SKM-1 (cell line): ENCODE measurements around the gene FAM168A.

ENCODE experiments used
- DNase-seq: peaks from one replicate; lab custom pipeline; 2025; ENCODE audit not compliant: unreplicated experiment; lab: John Stamatoyannopoulos, UW

FAM168A gene

DNA sequence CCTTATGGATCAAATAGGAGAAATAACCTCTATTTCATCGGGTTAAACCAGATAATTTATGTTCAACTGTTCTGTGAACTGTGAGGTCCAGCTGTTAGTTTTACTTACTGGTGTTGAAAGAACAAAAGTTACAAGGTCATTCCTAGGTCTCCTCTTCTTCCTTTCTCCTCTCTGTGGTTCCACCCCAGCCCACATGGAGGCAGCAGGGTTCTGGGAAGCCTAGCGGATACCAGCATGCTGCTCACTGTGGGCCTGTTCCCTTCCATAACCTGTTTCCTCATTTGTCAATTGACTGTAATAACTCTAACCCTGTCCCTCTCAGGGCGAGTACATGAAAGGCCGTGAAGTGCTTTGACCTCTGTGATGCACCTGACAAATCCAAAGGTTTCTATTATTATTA lies 193.9 kb downstream of the FAM168A start:
- DNase-seq, result peak; percentile 76

DNA sequence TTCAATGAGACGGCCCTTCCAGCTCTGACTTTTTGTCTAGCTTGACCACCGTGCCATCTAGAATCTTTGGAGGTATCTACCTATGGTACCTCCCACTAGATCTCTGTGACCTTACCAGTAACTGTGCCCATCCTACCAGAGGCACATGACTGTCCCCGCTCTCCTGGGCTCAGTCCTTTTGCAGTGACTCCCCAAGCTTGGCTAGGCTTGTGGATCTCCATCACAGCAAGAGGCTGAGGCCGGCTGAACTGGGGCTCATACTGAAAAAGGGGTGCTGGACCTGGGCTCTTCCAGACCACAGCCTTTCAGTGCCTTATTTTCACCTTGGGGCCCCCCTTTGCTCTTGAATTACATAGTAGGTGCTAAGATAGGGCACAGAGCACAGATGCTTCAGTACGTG lies 194.4 kb downstream of the FAM168A start:
- no peak for DNase-seq

DNA sequence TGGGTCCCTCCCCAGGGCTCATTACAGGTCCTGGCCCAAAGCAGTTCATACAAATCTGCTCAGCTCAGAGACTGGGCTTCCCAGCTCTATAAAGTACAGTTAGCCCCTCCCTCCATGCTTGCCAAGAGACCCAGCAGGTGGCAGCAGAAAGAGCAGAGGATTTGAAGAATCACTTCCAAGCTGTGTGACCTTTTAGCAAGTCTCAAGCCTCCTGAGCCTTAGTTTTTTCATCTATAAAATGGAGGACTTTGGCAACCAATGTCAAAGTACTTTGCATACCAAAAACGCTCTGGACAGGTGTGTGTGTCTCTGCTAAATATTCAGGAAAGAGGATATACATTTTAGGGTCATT lies 195.1 kb downstream of the FAM168A start:
- DNase-seq, result no peak

DNA sequence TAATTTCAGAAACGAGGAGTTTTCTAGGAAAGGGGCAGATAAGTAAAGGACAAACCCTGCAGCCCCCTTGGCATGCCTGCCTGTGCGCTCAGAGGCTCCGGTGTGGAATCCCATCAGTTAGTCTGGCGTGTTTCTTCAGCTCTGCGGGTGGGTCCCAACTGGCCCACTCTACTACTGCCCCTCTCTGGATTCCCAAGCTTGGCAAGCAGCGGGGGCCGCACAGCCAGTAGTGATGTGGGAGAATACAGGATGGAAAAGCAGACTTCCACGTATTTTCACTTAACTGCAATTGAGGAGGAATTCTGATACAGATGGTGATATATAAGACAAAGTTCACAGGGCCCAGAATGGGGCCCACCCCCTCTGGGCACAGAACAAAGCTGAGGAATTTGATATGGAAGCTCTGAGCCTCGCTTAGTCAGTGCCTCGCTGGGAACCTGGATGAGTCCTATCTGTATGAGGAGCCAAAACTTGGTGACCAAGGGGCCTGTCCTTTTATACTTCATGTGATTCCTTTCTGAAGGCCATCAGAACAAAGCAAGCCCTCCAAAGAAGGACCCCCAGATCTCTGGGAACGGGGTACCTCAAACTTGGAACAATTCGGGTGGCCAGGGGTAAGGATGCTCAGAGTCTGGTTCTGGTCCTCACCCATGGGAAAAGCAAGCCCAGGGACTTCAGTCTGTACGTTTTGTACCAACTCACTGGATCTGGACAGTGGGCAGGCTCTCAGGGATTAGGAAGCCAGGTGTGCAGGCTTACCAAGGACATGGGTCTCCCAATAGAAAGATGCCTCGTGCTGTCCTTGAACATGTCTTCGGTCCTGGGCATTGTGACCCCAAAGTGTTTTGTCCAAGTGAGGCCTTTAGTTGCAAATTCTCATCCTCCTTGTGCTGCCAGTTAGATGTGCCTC lies 195.7 kb downstream of the FAM168A start:
- no peak for DNase-seq

DNA sequence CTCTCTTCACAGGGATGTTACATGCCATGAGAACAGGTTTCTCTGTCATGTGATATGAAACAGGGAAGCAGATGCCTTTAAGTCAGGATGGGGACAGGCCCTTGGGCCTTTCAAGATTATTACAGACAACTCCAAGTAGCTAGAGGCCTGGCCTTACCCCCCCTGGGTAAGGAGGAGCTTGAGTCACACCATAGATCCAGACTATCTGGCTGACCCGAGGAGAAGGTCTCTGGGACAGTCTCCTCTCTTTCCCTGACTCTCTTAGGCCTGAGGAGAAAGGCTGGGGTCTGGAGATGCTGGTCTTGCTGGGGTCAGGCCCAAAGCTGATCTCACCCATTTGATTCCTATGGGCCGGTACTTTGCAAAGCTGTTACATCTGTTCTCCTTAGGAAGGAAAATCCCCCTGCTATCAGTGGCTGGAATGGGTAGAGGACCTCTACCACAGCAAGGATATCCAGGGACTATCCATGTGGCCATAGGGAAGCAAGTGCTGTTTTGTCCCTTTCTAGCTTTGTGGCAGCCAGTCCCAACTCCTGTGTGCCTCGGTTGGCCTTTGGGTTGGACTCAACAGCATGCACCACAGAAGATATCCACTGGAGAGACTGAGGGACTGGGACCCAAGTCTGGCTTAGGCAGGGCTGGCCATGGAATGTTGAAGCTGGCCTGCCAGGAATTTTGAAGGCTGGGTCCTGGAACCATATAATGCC lies 196.5 kb downstream of the FAM168A start:
- DNase-seq, result no peak

DNA sequence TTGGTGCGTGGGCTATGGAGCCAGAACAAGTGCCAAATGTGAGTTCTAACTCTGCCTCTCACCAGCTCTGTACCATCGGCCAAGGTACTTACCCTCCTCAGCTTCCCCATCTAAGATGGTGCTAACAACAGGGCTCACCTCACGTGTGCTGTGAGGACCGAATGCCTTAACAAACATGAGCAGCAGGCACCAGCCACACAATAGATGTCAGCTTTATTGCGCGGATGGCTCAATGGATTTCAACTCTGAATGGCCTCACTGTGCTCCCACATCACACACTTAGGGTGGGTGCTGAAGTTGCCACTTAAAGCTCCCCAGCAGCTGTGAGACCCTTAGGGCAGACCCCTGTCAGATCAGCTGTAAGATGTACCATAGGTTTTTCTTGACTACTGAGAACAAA lies 197.6 kb downstream of the FAM168A start:
- DNase-seq, result no peak

DNA sequence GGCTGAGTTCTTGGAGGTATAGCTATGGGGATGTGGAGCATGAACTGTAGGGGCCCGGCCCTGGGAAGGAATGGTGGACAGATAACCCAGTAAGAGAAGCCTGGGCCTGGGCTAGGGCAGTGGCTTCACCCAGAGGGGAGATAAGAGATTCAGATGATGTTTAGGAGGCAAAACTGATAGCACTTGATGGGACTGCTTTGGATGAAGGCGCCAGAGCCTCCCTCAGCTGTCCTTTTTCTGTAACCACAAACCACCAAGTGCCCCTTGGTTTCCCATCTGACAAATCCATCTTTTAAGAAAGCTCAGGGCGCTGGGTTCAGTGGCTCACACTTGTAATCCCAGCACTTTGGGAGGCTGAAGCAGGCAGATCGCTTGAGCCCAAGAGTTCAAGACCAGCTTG lies 198.3 kb downstream of the FAM168A start:
- no peak for DNase-seq

DNA sequence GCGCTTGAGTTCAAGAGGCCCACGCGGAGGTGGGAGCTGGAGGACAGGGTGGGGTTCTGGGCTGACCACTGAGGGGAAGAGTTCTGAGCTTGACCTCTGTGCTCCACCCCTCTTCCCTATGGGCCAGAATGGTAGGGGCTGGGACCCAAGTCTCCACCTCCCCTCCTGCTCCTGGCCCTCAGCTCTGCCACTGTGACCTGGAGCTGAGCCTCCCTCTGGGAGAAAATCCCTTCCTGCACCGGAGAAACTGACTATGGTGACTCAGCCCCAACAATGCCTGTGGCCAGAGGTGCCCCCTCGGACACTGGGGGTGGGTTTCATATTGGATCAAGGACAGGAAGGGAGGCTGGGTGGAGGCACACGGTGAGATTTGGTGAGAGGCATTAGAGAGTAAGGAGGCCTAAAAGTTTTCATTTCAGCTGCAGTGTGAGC lies 198.7 kb downstream of the FAM168A start:
- no peak for DNase-seq

DNA sequence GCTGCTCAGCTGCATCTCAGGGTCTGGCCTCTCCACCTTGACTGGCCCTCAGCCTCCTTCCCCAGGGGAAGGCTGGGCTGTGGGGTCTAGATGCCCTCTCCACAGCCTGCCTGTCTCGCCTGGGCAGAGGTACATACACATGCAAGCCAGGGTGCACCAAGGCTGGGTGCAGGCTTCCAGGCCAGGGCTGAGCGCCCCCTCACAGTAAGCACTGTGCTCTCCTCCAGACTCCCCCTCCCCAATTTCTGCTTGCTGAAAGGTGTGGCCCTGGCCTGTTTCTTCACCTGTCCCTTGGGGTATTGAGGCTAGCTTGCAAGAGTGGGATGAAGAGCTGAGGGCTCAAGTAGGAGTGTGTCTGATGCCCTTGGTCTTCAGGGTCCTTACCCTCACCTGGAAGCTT lies 199.2 kb downstream of the FAM168A start:
- no peak for DNase-seq

DNA sequence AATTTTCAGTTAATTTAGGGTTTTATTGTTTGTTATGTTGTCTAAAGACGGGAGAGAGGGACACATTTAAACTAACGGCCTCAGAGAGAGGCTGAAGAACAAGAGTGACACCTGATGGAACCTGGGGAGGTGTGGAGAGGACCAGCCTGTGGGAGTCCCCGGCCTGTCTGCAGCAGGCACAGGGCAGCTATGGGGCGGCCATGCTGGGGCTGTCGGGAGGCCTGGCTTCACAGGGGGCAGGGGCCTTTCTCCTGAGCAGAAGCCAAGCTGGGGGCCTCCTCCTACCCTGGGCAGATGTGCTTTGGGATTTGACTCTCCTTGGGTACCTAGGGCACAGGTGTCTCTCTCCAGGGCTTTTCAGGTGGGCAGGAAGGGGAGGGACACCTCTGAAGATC lies 199.8 kb downstream of the FAM168A start:
- DNase-seq, result no peak

DNA sequence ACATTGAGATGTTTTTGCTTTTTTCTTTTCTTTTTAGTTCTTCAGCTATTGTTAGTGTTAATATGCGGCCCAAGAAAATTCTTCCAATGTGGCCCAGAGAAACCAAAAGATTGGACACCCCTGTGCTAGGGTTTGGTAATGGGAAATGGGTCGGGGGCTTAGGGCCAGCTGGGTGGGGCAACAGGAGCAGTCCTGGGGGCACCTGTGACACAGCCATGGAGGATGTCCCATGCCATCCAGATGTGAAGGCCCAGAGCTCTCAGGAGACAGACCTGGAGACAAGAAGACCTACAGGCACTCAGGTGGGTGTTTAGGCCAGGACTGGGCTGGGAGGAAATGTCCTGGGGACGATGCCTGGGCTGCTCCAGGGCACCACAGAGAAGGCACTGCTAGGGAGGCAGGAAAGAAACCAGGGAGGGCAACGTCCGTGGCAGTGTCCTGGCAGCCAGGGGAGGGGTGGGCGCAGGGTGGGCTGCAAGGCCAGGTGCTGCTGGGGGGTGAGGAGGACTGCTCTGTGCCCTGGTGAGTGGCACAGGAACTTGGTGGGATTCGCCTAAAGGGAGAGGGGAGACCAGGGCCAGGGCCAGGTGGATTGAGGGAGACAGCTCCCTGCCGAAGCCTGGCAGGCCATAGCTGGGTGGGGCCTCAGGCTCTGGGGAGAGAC lies 200.3 kb downstream of the FAM168A start:
- no peak for DNase-seq

DNA sequence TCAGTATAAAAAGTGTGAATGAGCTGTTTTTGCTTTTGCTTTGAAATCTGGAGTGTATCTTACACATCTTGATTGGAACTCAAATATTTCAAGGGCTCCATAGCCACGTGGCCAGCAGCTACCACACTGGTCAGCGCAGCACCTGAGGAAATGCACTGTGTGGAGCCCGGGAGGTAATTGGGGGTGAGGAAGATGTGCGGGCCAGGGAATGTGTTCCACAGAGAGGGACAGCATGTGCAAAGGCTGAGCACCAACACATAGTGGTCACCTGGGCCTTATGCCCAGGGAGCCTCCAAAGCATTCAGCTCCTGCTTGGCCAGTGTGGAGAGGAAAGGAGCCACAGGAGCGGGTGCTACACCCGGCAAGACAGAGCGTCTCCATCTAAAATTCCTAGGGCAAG lies 200.9 kb downstream of the FAM168A start:
- no peak for DNase-seq

DNA sequence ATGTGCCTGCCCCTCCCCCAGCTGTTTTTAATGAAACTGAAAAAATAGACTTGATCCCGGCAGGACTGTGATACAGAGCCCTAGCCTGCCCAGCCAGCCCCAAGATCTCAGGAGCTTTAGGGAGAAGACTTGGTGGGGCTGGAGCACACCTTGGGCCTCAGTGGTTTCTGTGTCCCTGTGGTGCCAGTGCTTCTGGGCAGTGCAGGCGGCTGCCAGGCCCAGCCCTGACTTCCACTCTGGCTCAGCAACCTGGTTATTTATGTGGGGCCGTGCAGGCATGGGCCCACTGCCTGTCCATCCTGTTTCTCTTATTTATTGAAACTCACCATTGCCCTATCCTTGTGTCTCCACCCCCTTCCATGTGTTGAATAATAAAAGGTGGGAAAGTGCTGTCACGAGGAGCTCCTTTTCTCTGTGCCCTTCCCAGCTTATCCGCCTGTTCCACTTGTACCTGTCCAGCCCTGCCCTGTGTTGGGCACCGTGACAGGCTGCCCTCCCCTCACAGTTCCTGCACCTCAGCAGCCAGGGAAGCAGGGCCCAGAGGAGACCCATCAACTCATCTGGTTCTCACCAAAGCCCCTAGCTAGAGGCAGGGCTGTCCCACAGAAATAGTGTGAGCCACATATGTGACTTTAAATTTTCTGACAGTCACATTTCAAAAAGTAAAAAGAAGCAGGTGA lies 201.5 kb downstream of the FAM168A start:
- DNase-seq, result no peak

DNA sequence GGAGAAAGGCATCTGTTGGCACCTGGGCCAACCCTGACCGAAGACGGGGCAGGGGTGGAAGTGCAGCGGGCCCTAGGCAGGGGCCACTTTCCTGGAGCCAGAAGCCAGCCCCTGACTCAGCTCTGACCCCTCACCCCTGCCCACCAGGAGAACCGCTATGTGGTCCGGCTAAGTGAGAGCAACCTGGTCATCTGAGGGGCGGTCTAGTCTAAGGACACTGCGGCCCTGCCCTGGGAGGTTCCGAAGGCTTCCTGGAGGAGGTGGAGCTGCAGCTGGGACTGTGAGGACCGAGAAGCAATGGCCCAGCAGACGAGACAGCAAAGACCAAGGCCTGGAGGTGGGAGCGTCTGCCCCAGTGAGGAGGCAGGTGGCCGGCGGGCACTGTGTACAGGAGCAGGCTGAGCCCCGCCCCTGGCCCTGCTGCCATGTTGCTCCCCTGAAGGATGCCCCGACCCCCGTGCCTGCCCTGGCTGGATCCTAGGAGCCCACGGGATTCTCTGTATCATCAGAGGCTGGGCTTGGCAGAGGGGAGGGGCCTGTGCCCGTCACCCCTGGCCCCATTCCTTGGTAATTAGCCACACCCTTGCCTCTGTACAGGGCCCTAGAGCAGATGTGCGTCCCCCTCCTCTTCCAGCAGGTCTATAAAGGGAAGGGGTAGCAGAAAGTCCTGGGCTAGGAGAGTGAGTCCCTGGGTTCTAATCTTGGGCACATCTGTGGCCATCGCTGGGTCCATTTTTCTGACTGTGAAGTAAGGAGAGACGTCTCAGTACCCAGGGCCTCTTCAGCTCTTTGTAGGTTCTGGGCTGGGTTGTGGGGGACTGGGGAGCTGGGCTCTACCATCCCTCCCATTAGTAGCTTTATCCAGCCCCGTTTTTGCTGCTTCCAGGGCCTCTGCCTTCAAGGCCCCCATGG lies 202.4 kb downstream of the FAM168A start:
- DNase-seq, result no peak

DNA sequence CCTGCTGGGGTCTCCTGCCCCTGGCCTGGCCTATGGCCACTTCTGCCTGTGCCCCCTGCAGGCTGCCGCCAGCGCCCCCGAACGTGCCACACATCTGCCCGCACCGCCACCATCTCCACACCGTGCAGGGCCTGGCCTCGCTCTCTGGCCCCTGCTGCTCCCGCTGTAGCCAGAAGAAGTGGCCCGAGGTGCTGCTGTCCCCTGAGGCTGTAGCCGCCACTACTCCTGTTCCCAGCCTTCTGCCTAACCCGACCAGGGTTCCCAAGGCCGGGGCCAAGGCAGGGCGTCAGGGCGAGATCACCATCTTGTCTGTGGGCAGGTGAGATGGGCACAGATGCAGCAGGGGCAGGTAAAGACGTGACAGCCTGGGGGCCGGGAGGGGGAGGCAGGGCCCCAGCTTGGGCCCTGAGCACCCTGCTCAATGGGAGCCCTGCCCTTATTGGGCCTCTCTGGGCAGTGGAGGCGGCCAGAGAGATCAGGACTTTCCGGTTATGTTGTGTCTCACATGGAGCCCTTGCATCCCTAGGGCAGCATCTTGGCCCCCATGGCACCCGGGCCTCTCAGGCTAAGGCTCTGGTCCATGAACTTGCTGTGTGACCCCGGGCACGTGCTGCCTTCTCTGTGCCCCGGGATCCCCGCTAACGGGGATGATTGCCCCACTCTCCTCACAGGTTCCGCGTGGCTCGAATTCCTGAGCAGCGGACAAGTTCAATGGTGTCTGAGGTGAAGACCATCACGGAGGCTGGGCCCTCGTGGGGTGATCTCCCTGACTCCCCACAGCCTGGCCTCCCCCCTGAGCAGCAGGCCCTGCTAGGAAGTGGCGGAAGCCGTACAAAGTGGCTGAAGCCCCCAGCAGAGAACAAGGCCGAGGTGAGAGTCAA lies 203.3 kb downstream of the FAM168A start:
- DNase-seq, result no peak

DNA sequence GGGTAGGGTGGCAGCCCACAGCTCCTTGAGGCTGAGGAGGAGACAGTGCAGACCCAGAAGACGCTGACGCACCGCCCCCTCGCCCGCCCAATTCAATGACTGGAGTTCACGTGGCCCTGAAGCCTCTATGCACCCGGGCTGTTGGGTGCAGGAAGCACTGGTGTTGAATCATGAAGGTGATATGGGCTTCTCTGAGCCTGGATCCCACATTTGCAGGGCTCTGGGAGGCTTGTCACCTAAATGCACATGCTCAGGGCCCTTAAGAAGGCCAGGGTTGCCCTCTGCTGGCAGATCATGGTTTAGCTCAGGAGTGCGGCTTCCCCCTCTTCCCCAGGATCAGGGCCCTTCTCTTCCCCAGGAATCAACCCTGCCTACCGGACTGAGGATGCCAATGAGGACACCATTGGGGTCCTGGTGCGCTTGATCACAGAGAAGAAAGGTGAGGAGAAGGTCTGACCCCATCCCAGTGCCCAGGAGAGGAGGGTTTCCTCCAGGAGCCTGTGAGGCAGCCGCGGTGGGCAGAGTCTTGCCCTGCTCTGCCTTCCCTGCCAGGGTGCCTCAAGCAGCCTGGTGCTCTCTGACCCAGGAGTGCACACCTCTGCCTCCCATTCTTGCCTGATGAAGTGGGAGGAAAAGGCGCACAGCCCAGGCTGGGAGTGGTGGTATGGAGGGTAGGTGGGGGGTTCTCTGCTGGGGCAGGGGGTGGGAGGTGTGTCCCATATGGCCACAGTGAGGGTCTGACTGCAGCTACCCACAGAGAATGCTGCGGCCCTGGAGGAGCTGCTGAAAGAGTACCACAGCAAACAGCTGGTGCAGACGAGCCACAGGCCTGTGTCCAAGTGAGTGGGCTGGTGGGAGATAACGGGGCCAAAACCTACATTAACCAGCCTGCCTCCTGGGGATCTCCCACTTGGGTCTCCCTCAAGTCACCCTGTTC lies 204.2 kb downstream of the FAM168A start:
- no peak for DNase-seq

DNA sequence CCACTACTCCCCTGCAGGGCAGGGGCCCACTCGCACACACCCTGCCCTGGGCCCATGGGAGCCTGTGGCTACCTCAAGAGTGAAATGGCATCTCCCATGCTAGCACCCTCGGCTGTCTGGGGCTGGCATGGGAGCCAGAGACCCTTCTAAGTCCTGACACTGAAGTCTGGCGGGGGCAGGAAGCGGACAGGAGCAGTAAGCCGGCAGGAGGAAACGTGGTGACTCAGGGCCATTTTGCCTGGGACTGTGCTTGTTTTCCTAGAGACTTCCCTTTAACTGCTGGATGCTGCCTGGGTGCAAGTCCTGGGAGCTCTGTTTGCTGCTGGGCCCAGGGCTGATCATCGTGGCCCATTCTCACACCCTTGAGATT lies 204.9 kb downstream of the FAM168A start:
- DNase-seq, result no peak
